AG04450 (cell line): Measurements from ENCODE around the gene GRM4. TPM values are rescaled to one million over a fixed set of nuclear protein-coding genes. Genes with fewer than 3 reads are reported as not detected.

ENCODE experiments used
- CTCF ChIA-PET: fragments of 300-600, 350-600 bp; formaldehyde crosslinking; extraction: SDS; loops from one replicate; lab custom pipeline; 2022; ENCODE audit warnings: antibody characterized with exemption, inconsistent platforms; lab: Charles Lee
- POLR2A ChIA-PET: fragments of 350-600 bp; formaldehyde crosslinking; extraction: SDS; loops from one replicate; lab custom pipeline; 2021; ENCODE audit warnings: antibody characterized with exemption, inconsistent platforms; lab: Yijun Ruan, JAX
- DNase-seq: peaks from one replicate; pipeline ENCODE4 v3.0.0-alpha.2; 2011; ENCODE audit warnings: low read depth, low spot score
- H3K27ac ChIP-seq: one replicate; pipeline ENCODE4 v1.5.1; 2012; ENCODE audit warnings: low read depth, low read length, control low read depth
- H3K27me3 ChIP-seq: one replicate; pipeline ENCODE4 v1.6.0; 2012; ENCODE audit warnings: low read length; ENCODE audit not compliant: control insufficient read depth, insufficient read depth
- H3K4me3 ChIP-seq: 2 replicates; pipeline ENCODE4 v1.5.1; 2011; ENCODE audit warnings: mild to moderate bottlenecking, low read depth, low read length, control low read depth
- H3K9me3 ChIP-seq: 2 replicates; pipeline ENCODE4 v1.5.1; 2012; ENCODE audit warnings: low read length; ENCODE audit not compliant: control insufficient read depth, insufficient read depth
- polyA plus RNA-seq: library from polyadenylated mRNA; depleted of rRNA; stranded (reverse); fragments of >200 nt; gene quantifications from 2 replicates; pipeline ENCODE4 v1.2.3, GENCODE V29; 2011
- TF ChIP-seq, protein P1 (sequence below): IDR thresholded peaks from 2 replicates; pipeline ENCODE4 v1.5.1; 2011; ENCODE audit warnings: low read depth, low read length, control low read depth, inconsistent platforms

The GRM4 gene
- polyA plus RNA-seq, 1 experiment: not detected

DNA sequence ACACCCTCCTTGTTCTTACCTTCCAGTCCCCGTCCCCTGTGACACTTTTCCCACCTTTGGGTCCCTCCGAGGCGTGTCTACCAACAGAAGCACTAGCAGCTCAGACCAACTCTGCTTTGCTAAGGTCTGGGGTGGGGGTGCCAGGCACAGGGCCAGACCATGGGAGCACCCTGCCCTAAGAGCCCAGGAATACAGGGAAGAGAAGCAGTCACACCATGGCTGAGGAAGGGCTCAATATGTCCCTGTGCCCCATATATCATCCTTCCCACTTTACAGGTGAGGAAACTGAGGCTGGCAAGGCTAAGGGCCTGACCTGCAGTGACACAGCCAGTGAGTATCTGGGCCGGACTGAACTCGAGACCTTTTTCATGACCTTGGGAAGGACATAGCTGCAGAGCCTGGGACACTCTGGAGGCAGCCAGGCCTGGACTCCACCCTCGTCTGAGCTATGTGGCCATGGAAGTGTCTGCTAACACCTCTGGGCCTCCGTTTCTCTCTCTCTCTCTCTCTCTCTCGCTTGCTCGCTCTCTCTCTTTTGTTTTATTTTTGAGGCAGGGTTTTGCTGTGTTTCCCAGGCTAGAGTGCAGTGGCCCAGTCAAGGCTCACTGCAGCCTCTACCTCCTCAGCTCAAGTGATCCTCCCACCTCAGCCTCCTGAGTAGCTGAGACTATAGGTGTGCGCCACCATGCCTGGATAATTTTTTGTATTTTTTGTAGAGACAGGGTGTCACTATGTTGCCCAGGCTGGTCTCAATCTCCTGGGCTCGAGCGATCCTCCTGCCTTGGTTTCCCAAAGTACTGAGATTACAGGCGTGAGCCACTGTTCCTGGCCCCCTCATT is 156.7 kb downstream of the GRM4 start:
- H3K9me3 ChIP-seq: no peaks in the 10 kb centered on the region
- no peak overlapping the region for H3K4me3 ChIP-seq
- DNase-seq: no peak
- ChIA-PET CTCF (interaction anchor here (0.6 kb wide), 1 partner anchor 588 kb away, joined by 6 read pairs; no protein-coding TSS in a partner anchor), POLR2A (interaction anchor here (0.6 kb wide), 1 partner anchor 199 kb away, joined by 3 read pairs; no protein-coding TSS in a partner anchor)
- no peak overlapping the region for H3K27ac ChIP-seq
- H3K27me3 ChIP-seq: peaks cover 19% of the 10 kb centered on the region
- TF ChIP-seq, protein P1, sequence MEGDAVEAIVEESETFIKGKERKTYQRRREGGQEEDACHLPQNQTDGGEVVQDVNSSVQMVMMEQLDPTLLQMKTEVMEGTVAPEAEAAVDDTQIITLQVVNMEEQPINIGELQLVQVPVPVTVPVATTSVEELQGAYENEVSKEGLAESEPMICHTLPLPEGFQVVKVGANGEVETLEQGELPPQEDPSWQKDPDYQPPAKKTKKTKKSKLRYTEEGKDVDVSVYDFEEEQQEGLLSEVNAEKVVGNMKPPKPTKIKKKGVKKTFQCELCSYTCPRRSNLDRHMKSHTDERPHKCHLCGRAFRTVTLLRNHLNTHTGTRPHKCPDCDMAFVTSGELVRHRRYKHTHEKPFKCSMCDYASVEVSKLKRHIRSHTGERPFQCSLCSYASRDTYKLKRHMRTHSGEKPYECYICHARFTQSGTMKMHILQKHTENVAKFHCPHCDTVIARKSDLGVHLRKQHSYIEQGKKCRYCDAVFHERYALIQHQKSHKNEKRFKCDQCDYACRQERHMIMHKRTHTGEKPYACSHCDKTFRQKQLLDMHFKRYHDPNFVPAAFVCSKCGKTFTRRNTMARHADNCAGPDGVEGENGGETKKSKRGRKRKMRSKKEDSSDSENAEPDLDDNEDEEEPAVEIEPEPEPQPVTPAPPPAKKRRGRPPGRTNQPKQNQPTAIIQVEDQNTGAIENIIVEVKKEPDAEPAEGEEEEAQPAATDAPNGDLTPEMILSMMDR: no peak

DNA sequence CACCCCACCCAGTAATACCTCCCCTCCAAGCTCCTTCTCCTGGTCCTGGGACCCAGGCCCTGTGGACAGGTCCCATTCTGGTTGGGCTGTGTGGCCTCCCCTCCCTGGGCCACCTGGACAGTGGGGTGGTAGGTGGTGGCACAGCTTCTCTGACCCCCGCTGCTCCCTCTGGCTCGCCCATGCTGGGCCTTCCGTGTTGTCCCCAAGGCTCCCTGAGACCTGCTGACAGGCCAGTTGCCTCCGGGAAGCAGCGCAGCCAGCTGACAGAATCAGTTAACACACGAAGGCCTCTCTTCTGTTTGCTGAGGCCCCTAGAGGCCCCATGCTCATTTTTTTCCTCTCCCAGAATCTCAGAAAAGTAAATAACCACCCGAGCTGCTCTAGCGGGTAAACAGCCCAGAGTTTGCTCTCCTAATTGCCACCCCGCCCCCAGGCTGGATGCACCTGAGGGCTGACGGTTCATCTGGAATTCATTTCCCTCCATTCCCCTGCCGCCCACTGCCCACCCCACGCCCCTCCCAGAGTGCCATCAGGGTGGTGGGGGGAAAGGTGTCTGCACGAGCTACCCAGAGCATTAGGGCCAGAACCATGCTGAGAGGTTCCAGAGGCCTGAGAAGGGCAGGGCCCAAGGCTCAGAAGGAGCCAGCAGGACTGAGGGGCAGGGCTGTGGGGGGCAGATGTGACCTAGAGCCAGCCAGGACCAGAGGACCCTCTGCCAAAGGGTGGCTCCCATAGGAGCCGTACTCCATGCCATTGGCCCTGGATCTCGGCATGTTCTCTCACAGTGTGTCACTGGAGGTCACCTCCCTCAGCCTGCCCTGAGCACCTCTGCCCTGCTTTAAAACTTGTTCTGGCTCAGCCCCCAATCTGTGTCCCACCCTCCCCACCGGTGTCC is 157.5 kb downstream of the GRM4 start:
- H3K9me3 ChIP-seq: no peaks in the 10 kb centered on the region
- TF ChIP-seq, protein P1: no peak
- ChIA-PET CTCF (interaction anchor here (0.6 kb wide), 1 partner anchor 589 kb away, joined by 6 read pairs; no protein-coding TSS in a partner anchor), POLR2A (no interaction called here)
- DNase-seq: no peak
- H3K4me3 ChIP-seq: no peak overlapping the region
- peaks cover 16% of the 10 kb centered on the region for H3K27me3 ChIP-seq
- no peak overlapping the region for H3K27ac ChIP-seq

DNA sequence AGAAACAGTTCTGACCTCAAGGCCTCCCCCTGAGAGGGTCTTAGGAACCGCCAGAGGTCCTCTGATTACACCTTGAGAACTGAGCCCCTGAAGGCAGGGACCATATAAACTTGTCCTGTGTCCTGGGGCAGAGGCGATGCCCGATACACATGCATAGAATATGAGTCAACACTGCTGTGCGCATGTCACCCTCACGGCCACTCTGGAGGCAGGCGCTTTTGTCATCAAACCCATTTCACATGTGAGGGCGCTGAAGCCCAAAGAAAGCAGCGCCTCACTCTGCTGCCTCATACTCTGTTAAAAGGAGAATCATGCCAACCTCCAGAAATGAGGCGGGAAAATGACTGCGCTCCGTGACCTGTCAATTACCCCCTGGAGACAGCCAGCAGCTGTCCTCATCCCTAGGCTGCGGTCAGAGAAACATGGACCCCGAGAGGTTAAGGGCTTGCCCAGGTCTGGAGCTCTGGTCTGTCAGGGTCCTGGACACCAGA is 158.3 kb downstream of the GRM4 start:
- Histone ChIP-seq H3K4me3 (no peak overlapping the region), H3K27ac (no peak overlapping the region), H3K9me3 (no peaks in the 10 kb centered on the region), H3K27me3 (peaks cover 18% of the 10 kb centered on the region)
- ChIA-PET POLR2A (no interaction called here), CTCF (no interaction called here)
- no peak for DNase-seq
- TF ChIP-seq, protein P1: no peak

DNA sequence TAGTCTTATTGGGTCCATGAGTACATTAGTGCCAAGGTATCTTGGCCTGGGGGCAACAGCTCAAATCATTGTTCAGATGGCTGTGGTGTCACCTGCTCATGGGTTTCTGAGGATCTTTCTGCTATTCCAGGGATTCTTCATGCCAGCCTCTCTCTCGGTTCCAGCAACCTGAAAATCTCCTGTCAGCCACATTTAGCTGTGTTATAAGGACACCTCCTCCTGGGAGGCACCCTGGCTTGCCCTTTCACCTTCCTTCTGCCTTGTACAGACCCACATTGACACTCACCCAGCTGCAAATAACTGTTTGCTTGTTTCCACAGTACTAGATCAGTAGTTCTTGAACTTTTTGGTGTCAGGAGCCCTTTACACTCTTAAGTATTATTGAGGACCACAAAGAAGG is 159.9 kb downstream of the GRM4 start:
- H3K27ac ChIP-seq: no peak overlapping the region
- ChIA-PET CTCF (no interaction called here), POLR2A (no interaction called here)
- DNase-seq: no peak
- no peak overlapping the region for H3K4me3 ChIP-seq
- peaks cover 20% of the 10 kb centered on the region for H3K27me3 ChIP-seq
- no peaks in the 10 kb centered on the region for H3K9me3 ChIP-seq
- TF ChIP-seq, protein P1: no peak
